ENCODE measurements around the gene SEC11C. TPM values are rescaled to one million over a fixed set of nuclear protein-coding genes. Genes with fewer than 3 reads are reported as not detected.

The SEC11C gene
- total RNA-seq, 1 donor from 2014 or later: 31.2 TPM

DNA sequence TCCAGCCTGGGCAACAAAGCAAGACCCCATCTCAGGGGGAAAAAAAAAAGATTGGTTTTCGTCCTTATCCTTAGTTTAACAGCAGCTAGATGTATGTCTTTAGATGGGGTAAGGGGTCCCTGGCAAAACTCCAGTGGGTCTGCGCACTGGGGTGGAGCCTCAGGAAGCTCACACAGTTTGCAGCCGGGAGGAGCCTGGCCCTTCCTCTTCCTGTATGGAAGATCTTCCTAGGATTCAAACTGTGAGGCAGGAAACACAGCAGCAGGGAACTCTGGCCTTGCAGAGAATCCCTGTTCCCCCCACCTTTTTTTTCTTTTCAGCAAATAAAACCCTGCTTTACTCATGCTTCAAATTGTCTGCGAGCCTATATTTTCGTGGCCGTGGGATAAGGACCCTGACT, 67.8 kb downstream of the SEC11C start:
- TF ChIP-seq, protein P1, sequence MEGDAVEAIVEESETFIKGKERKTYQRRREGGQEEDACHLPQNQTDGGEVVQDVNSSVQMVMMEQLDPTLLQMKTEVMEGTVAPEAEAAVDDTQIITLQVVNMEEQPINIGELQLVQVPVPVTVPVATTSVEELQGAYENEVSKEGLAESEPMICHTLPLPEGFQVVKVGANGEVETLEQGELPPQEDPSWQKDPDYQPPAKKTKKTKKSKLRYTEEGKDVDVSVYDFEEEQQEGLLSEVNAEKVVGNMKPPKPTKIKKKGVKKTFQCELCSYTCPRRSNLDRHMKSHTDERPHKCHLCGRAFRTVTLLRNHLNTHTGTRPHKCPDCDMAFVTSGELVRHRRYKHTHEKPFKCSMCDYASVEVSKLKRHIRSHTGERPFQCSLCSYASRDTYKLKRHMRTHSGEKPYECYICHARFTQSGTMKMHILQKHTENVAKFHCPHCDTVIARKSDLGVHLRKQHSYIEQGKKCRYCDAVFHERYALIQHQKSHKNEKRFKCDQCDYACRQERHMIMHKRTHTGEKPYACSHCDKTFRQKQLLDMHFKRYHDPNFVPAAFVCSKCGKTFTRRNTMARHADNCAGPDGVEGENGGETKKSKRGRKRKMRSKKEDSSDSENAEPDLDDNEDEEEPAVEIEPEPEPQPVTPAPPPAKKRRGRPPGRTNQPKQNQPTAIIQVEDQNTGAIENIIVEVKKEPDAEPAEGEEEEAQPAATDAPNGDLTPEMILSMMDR (IDR thresholded peaks at IDR 0.05): no peak
- no peak for DNase-seq (ENCODE audit: extremely low spot score, unreplicated experiment)
- Mint-ChIP-seq H3K4me3 (ENCODE audit: unreplicated experiment) (no peak overlapping the region), H3K27me3 (ENCODE audit: unreplicated experiment) (peaks cover 88% of the 10 kb centered on the region), H3K36me3 (ENCODE audit: unreplicated experiment) (no peaks in the 10 kb centered on the region), H3K4me1 (ENCODE audit: unreplicated experiment) (no peaks in the 10 kb centered on the region), H3K9me3 (ENCODE audit: unreplicated experiment) (no peaks in the 10 kb centered on the region), H3K27ac (ENCODE audit: unreplicated experiment) (no peak overlapping the region)

Other genes starting within 250 kb of the SEC11C start
- not detected in 2 replicates for gene GRP, start 80.3 kb downstream of the SEC11C start, total RNA-seq
- not detected in 2 replicates for gene RAX, start 133.6 kb downstream of the SEC11C start, total RNA-seq
- gene CPLX4, start 178.8 kb downstream of the SEC11C start, total RNA-seq: not detected in 2 replicates
- 93.2 and 94.7 TPM in 2 replicates for gene LMAN1, start 219.4 kb downstream of the SEC11C start, total RNA-seq

All from osteocyte (in vitro differentiated cells).